Smooth muscle cell (in vitro differentiated cells): ENCODE measurements around the gene ACP2. TPM values are rescaled to one million over a fixed set of nuclear protein-coding genes. Genes with fewer than 3 reads are reported as not detected.
A peak's percentile ranks its signal among the peaks of the same experiment; 100 is the strongest.

Source experiments
- DNase-seq: peaks from one replicate; lab custom pipeline; 2025; ENCODE audit not compliant: unreplicated experiment; lab: John Stamatoyannopoulos, UW
- H2AFZ ChIP-seq: fragments of 200-600 bp; sonication (generic); 2 replicates; pipeline ENCODE4 v1.6.0; 2016; ENCODE audit warnings: antibody characterized with exemption, low read depth, mild to moderate bottlenecking
- H3F3A ChIP-seq: fragments of 200-600 bp; sonication (generic); 2 replicates; pipeline ENCODE4 v1.6.0; 2017; ENCODE audit warnings: antibody characterized with exemption, low read depth
- H3K27ac ChIP-seq: fragments of 200-600 bp; sonication (generic); 2 replicates; pipeline ENCODE4 v1.5.1; 2016; ENCODE audit warnings: low read depth, mild to moderate bottlenecking
- H3K27me3 ChIP-seq: fragments of 200-600 bp; sonication (generic); 2 replicates; pipeline ENCODE4 v1.6.1; 2016; ENCODE audit warnings: low read depth, mild to moderate bottlenecking
- H3K36me3 ChIP-seq: fragments of 200-600 bp; sonication (generic); 2 replicates; pipeline ENCODE4 v1.5.1; 2016; ENCODE audit warnings: low read depth
- H3K4me1 ChIP-seq: fragments of 200-600 bp; sonication (generic); 2 replicates; pipeline ENCODE4 v1.5.1; 2016; ENCODE audit warnings: low read depth
- H3K4me2 ChIP-seq: fragments of 200-600 bp; sonication (generic); 2 replicates; pipeline ENCODE4 v1.6.0; 2016; ENCODE audit warnings: mild to moderate bottlenecking
- H3K4me3 ChIP-seq: fragments of 200-600 bp; sonication (generic); 2 replicates; pipeline ENCODE4 v1.5.1; 2016; ENCODE audit warnings: mild to moderate bottlenecking
- H3K79me2 ChIP-seq: fragments of 200-600 bp; sonication (generic); 2 replicates; pipeline ENCODE4 v1.6.0; 2016; ENCODE audit warnings: low read depth, mild to moderate bottlenecking
- H3K9ac ChIP-seq: fragments of 200-600 bp; sonication (generic); 2 replicates; pipeline ENCODE4 v1.6.0; 2016; ENCODE audit warnings: low read depth
- H3K9me3 ChIP-seq: fragments of 200-600 bp; sonication (generic); replicated peaks from 2 replicates; pipeline ENCODE4 v1.5.1; 2016; ENCODE audit warnings: low read depth
- H4K20me1 ChIP-seq: fragments of 200-600 bp; sonication (generic); 2 replicates; pipeline ENCODE4 v1.6.0; 2016; ENCODE audit warnings: low read depth
- CTCF ChIP-seq: fragments of 200-600 bp; sonication (generic); IDR thresholded peaks from 2 replicates; pipeline ENCODE4 v1.5.1; 2017; ENCODE audit warnings: borderline replicate concordance, mild to moderate bottlenecking, antibody characterized with exemption; ENCODE audit not compliant: insufficient read depth, poor library complexity, severe bottlenecking
- WGBS: methylation state at CpG from one replicate; pipeline ENCODE4 v1.1.7; 2016; ENCODE audit warnings: low lambda C conversion rate; 5-methylcytosine and 5-hydroxymethylcytosine counted together
- polyA plus RNA-seq: library from polyadenylated mRNA; unstranded; fragments of >200 nt; fragmentation: Nextera tagmentation; extraction: Ambion mirVana; gene quantifications from 2 replicates; pipeline ENCODE4 v1.2.1, GENCODE V29; 2016
- total RNA-seq: library from RNA; depleted of rRNA; stranded (reverse); fragments of >200 nt; gene quantifications from 2 replicates; pipeline ENCODE4 v1.2.3, GENCODE V29; 2014

ACP2 gene
- total and polyA plus RNA-seq, 2 experiments from 2014 or later = 26.3 to 62.4 TPM

- H4K20me1 ChIP-seq = no peaks in the 10 kb centered on the region
- TF ChIP-seq CTCF = no peak
- peak overlapping the region; percentile 69 for H3K27ac ChIP-seq
- H3K9ac ChIP-seq = no peak overlapping the region
- whole genome bisulfite sequencing = 51% methylated on average over 3 of the region's 3 CpGs
- no peaks in the 10 kb centered on the region for H3K27me3 ChIP-seq
- no peaks in the 10 kb centered on the region for H3K9me3 ChIP-seq
- H3K79me2 ChIP-seq = no peaks in the 10 kb centered on the region
- H3K4me3 ChIP-seq = no peak overlapping the region
- peaks cover 19% of the 10 kb centered on the region for H3K4me1 ChIP-seq
- DNase-seq = no peak
- H3K36me3 ChIP-seq = no peaks in the 10 kb centered on the region
- peak overlapping the region; percentile 28 for H2AFZ ChIP-seq
- H3K4me2 ChIP-seq = peak overlapping the region; percentile 26
- peaks cover 11% of the 10 kb centered on the region for H3F3A ChIP-seq
Observed at GRCh38 chr11:47254386-47254785, 5.8 kb upstream of the ACP2 start.

- Histone ChIP-seq H4K20me1 (no peaks in the 10 kb centered on the region), H3K36me3 (no peaks in the 10 kb centered on the region), H3K4me2 (no peak overlapping the region), H2AFZ (no peak overlapping the region), H3K79me2 (no peaks in the 10 kb centered on the region), H3K27me3 (no peaks in the 10 kb centered on the region), H3K4me3 (no peak overlapping the region), H3K4me1 (peaks cover 15% of the 10 kb centered on the region), H3K9me3 (no peaks in the 10 kb centered on the region), H3F3A (peaks cover 9% of the 10 kb centered on the region), H3K27ac (peak overlapping the region; percentile 69), H3K9ac (no peak overlapping the region)
- no peak for DNase-seq
- 100% methylated on average over 2 of the region's 2 CpGs for WGBS
- no peak for TF ChIP-seq CTCF
Observed at GRCh38 chr11:47253660-47254059, 5.0 kb upstream of the ACP2 start.

GRCh38 chr11:47251751-47252150 lies 3.1 kb upstream of the ACP2 start:
- Histone ChIP-seq H3F3A (peaks cover 9% of the 10 kb centered on the region), H3K9me3 (no peaks in the 10 kb centered on the region), H2AFZ (no peak overlapping the region), H3K4me2 (no peak overlapping the region), H3K36me3 (no peaks in the 10 kb centered on the region), H3K4me3 (no peak overlapping the region), H3K27ac (no peak overlapping the region), H3K9ac (no peak overlapping the region), H3K79me2 (no peaks in the 10 kb centered on the region), H4K20me1 (no peaks in the 10 kb centered on the region), H3K27me3 (no peaks in the 10 kb centered on the region), H3K4me1 (peaks cover 3% of the 10 kb centered on the region)
- 83% methylated on average over 3 of the region's 3 CpGs for WGBS
- no peak for TF ChIP-seq CTCF
- no peak for DNase-seq

GRCh38 chr11:47249378-47249715 lies 733 bp upstream of the ACP2 start:
- Histone ChIP-seq H3K4me2 (peak overlapping the region; percentile 64), H3K27ac (no peak overlapping the region), H3F3A (no peaks in the 10 kb centered on the region), H3K4me3 (peak overlapping the region; percentile 66), H3K9me3 (no peaks in the 10 kb centered on the region), H3K36me3 (no peaks in the 10 kb centered on the region), H3K4me1 (no peaks in the 10 kb centered on the region), H2AFZ (no peak overlapping the region), H3K9ac (peak overlapping the region; percentile 66), H4K20me1 (no peaks in the 10 kb centered on the region), H3K79me2 (no peaks in the 10 kb centered on the region), H3K27me3 (no peaks in the 10 kb centered on the region)
- no peak for DNase-seq
- whole genome bisulfite sequencing = 80% methylated on average over 3 of the region's 3 CpGs
- TF ChIP-seq CTCF = no peak
